Choroid plexus epithelial cell (primary cell): ENCODE results near the gene GALNT7.
A peak's percentile ranks its signal among the peaks of the same experiment; 100 is the strongest.

Source experiments
- DNase-seq: peaks from one replicate; pipeline ENCODE4 v3.0.0-alpha.2; 2010; ENCODE audit warnings: low read depth
- H3K4me3 ChIP-seq: 2 replicates; pipeline ENCODE4 v1.5.1; 2011; ENCODE audit warnings: low read depth, mild to moderate bottlenecking, control low read depth, low read length, moderate library complexity
- TF ChIP-seq, protein P1 (sequence below): conservative IDR thresholded peaks from 2 replicates; pipeline ENCODE4 v1.5.1; 2011; ENCODE audit warnings: low read depth, mild to moderate bottlenecking, control low read depth, inconsistent platforms, low read length, moderate library complexity

Gene GALNT7

DNA sequence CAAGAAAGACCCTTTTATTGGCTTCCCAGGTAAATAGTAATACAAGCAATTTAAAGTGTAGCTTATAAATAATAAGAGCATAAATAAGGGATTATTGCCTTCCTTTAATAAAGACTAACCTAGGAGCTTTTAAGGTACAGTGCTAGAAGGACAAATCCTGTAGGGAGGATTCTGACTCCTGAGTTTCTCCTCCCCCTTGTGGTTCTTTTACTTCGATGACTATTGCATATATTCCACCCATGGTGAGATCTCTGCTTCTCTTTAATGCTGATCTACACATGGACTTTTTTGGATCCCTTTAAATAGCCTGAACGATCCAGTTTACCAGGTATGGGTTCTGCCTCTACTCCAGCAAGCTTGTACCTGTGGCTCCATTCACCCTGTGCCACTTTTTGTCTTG is 2.5 kb downstream of the GALNT7 start:
- TF ChIP-seq, protein P1, sequence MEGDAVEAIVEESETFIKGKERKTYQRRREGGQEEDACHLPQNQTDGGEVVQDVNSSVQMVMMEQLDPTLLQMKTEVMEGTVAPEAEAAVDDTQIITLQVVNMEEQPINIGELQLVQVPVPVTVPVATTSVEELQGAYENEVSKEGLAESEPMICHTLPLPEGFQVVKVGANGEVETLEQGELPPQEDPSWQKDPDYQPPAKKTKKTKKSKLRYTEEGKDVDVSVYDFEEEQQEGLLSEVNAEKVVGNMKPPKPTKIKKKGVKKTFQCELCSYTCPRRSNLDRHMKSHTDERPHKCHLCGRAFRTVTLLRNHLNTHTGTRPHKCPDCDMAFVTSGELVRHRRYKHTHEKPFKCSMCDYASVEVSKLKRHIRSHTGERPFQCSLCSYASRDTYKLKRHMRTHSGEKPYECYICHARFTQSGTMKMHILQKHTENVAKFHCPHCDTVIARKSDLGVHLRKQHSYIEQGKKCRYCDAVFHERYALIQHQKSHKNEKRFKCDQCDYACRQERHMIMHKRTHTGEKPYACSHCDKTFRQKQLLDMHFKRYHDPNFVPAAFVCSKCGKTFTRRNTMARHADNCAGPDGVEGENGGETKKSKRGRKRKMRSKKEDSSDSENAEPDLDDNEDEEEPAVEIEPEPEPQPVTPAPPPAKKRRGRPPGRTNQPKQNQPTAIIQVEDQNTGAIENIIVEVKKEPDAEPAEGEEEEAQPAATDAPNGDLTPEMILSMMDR: peak; percentile 59
- DNase-seq: peak; percentile 63
- no peak overlapping the region for H3K4me3 ChIP-seq

DNA sequence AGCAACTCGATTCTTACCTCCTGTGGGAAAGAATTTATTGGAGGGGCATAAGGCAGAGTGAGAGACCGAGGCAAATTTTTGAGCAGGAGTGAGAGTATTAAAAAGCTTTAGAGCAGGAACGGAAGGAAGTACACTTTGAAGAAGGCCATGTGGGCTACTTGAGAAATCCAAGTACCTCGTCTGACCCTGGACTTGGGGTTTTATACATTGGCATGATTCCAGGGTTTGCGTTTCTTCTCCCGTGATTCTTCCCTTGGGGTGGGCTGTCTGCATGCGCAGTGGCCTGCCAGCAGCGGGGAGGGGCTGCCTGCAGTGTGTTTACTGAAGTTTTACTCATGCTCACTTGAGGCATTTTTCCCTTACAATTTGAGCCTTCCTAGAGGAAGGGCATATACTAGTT is 3.4 kb downstream of the GALNT7 start:
- no peak overlapping the region for H3K4me3 ChIP-seq

DNA sequence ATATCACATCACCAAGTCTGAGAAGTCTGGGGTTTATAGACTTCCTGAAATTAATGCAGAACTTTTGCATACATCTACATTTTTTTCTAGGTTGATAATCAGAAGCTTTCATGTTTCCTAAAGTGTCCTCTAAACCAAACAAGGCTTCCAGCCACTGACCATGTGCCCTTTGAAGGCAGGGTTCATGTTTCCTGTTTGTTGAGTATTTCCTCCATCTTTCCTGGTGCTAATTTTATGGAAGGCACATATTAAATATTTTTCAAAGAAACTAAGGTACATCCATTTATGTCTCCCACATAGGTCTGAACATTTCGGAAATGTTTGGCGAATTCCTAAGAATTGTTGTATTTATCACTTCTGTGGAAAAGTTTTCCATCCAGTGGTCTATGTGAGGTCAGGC is 5.6 kb downstream of the GALNT7 start:
- DNase-seq: no peak
- no peak overlapping the region for H3K4me3 ChIP-seq
- TF ChIP-seq, protein P1: no peak

More for the DNA sequence above, 3.4 kb downstream of the GALNT7 start:
- DNase-seq: no peak
- TF ChIP-seq, protein P1: no peak

DNA sequence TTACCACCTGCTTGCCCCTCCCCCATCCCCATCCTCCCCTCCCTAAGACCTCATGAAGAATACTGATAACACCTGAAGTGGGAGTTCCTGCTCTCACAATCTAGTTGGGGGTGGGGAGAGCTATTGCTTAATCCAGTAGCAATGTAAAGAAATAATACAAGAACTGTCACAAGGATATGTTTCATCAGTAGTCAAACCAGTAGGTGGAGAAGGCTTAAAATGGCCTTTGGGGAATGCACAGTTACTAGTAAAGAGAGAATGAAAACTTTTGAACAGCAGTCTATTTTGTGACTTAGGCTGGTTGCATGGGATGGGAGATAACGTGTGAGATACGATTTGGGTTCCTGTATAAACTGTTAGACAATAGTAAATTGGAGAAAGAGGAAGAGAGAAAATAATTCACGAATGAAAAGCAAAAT is 6.0 kb downstream of the GALNT7 start:
- no peak overlapping the region for H3K4me3 ChIP-seq
- TF ChIP-seq, protein P1: peak; percentile 8
- DNase-seq: no peak

DNA sequence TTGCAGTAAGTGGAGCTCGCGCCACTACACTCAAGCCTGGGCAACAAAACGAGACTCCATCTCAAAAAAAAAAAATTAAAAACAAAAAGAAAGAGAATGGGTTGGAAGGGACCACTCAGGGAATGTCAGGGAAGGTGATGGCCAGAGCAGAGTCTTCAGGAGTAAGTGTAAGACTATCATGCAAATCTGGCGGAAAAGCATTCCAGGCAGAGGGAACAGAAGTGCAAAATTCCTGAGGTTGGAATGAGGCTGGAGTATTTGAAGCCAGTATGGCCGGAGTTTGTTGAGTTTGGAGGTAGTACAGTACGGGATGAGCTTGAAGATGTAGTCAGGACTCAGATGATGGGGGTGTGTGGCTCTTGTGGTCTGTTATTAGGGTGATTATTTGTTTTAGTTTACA is 7.4 kb downstream of the GALNT7 start:
- H3K4me3 ChIP-seq: no peak overlapping the region
- DNase-seq: no peak
- TF ChIP-seq, protein P1: no peak

DNA sequence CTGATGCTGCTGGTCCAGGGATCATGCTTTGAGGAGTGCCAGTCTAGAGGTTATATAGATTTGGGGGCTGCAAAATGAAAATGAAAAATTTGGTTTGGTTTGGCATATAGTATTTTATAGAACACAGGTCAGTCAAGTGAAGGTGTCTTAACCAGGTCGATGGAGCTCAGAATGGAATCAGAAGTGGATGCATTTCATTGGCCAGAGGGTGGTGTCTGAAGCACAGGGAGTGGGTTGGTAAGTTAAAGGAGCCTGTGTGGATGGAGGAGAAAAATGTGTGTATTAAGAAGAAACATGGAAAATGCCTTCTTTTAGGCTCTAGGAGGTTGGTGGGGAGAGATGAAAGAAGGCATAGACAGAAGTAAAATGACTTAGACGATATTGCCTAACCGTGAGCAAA is 8.6 kb downstream of the GALNT7 start:
- DNase-seq: no peak
- TF ChIP-seq, protein P1: no peak

DNA sequence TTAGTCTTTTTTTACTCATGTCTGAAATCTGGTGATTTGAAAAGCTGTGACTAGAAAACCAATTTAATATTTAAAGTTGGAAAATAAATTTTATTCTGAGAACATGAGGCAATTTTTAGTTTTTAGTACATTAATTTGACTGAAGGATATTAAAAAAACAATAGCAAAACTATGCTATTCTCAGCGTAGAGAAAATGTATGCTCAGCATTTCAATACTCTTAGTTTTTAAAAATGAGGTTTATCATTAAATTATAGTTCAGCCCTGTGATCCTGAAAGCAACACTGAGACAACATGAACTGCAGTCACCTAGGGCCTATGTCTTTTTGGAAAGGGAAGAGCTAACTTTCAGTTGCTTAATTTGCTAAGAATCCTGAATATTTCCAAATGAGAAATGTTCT is 9.5 kb downstream of the GALNT7 start:
- H3K4me3 ChIP-seq: no peak overlapping the region
- TF ChIP-seq, protein P1: no peak
- no peak for DNase-seq

More for the DNA sequence above, 8.6 kb downstream of the GALNT7 start:
- H3K4me3 ChIP-seq: no peak overlapping the region
